ENCODE measurements around the gene TUT7. TPM values are rescaled to one million over a fixed set of nuclear protein-coding genes. Genes with fewer than 3 reads are reported as not detected.
"Not testable (repeated sequence)": the region's sequence is repeated elsewhere in the genome, so short reads cannot be mapped to it uniquely, and the experiment has no call there.

The TUT7 gene
- total RNA-seq, 1 donor from 2014 or later: 28.5 TPM

- Mint-ChIP-seq H3K27me3 (ENCODE audit: insufficient read depth, low read depth) (peaks cover 3% of the 10 kb centered on the region), H3K4me3 (no peak overlapping the region)
- TF ChIP-seq CTCF (IDR thresholded peaks at IDR 0.05): no peak
Observed at GRCh38 chr9:86389628-86390027, 35.4 kb upstream of the TUT7 start.

GRCh38 chr9:86387376-86387775 is 33.2 kb upstream of the TUT7 start:
- Mint-ChIP-seq H3K27me3 (ENCODE audit: insufficient read depth, low read depth) (peaks cover 3% of the 10 kb centered on the region), H3K4me1 (peaks cover 11% of the 10 kb centered on the region), H3K27ac (no peak overlapping the region), H3K4me3 (no peak overlapping the region), H3K9me3 (peaks cover 21% of the 10 kb centered on the region), H3K36me3 (peaks cover 2% of the 10 kb centered on the region)
- no peaks in the 10 kb centered on the region for H3K36me3 ChIP-seq
- H2AFZ ChIP-seq (replicated peaks): no peak overlapping the region
- peaks cover 17% of the 10 kb centered on the region for H3K9me3 ChIP-seq (ENCODE audit: low read depth)
- no peak for DNase-seq (ENCODE audit: low spot score)
- no peaks in the 10 kb centered on the region for H3K79me2 ChIP-seq (ENCODE audit: low read depth)
- TF ChIP-seq CTCF (IDR thresholded peaks at IDR 0.05): no peak
- TF ChIP-seq EZH2 (IDR thresholded peaks at IDR 0.05): no peak
- no peak for TF ChIP-seq EZH2phosphoT487 (IDR thresholded peaks at IDR 0.05)
- H3K4me3 ChIP-seq: no peak overlapping the region
- H3K27ac ChIP-seq: no peak overlapping the region
- no peak overlapping the region for H3K9ac ChIP-seq
- H4K20me1 ChIP-seq (ENCODE audit: low read depth): no peaks in the 10 kb centered on the region
- H3F3A ChIP-seq (ENCODE audit: low read depth): no peaks in the 10 kb centered on the region
- H3K4me1 ChIP-seq: no peaks in the 10 kb centered on the region
- H3K27me3 ChIP-seq: no peaks in the 10 kb centered on the region
- H3K4me2 ChIP-seq: no peak overlapping the region

More at GRCh38 chr9:86389628-86390027, 35.4 kb upstream of the TUT7 start:
- Mint-ChIP-seq H3K36me3 (no peaks in the 10 kb centered on the region), H3K9me3 (peaks cover 14% of the 10 kb centered on the region), H3K27ac (no peak overlapping the region), H3K4me1 (peaks cover 11% of the 10 kb centered on the region)
- Histone ChIP-seq H3K79me2 (ENCODE audit: low read depth) (no peaks in the 10 kb centered on the region), H3K27ac (no peak overlapping the region), H4K20me1 (ENCODE audit: low read depth) (no peaks in the 10 kb centered on the region), H3K4me2 (no peak overlapping the region), H3K36me3 (no peaks in the 10 kb centered on the region), H3K4me1 (no peaks in the 10 kb centered on the region), H2AFZ (replicated peaks) (no peak overlapping the region), H3K9ac (no peak overlapping the region), H3F3A (ENCODE audit: low read depth) (no peaks in the 10 kb centered on the region), H3K27me3 (no peaks in the 10 kb centered on the region), H3K9me3 (ENCODE audit: low read depth) (peaks cover 2% of the 10 kb centered on the region), H3K4me3 (no peak overlapping the region)
- DNase-seq (ENCODE audit: low spot score): no peak

GRCh38 chr9:86383000-86383399 is 28.8 kb upstream of the TUT7 start:
- peaks cover 17% of the 10 kb centered on the region for H3K9me3 ChIP-seq (ENCODE audit: low read depth)
- not testable (repeated sequence) for H4K20me1 ChIP-seq (ENCODE audit: low read depth); H3K4me2 ChIP-seq; H3K4me3 Mint-ChIP-seq; H3K79me2 ChIP-seq (ENCODE audit: low read depth); H3K9ac ChIP-seq; H3K36me3 Mint-ChIP-seq; H3K4me3 ChIP-seq; H3K4me1 ChIP-seq; H3K27ac Mint-ChIP-seq; H3K27me3 ChIP-seq; H3K36me3 ChIP-seq; H3K4me1 Mint-ChIP-seq; H3F3A ChIP-seq (ENCODE audit: low read depth); DNase-seq (ENCODE audit: low spot score); H2AFZ ChIP-seq (replicated peaks); H3K27me3 Mint-ChIP-seq (ENCODE audit: insufficient read depth, low read depth); H3K27ac ChIP-seq
- H3K9me3 Mint-ChIP-seq: peaks cover 29% of the 10 kb centered on the region

- H3K27me3 Mint-ChIP-seq (ENCODE audit: insufficient read depth, low read depth): peaks cover 3% of the 10 kb centered on the region
- H3K4me3 ChIP-seq: no peak overlapping the region
- no peak overlapping the region for H3K4me3 Mint-ChIP-seq
- H3F3A ChIP-seq (ENCODE audit: low read depth): no peaks in the 10 kb centered on the region
- no peaks in the 10 kb centered on the region for H3K79me2 ChIP-seq (ENCODE audit: low read depth)
- no peak overlapping the region for H3K27ac Mint-ChIP-seq
- no peak for TF ChIP-seq CTCF (IDR thresholded peaks at IDR 0.05)
- no peak for TF ChIP-seq EZH2 (IDR thresholded peaks at IDR 0.05)
- TF ChIP-seq EZH2phosphoT487 (IDR thresholded peaks at IDR 0.05): no peak
- no peaks in the 10 kb centered on the region for H3K4me1 Mint-ChIP-seq
- peaks cover 5% of the 10 kb centered on the region for H3K9me3 ChIP-seq (ENCODE audit: low read depth)
- H3K27ac ChIP-seq: no peak overlapping the region
- DNase-seq (ENCODE audit: low spot score): no peak
- H3K9ac ChIP-seq: no peak overlapping the region
- H3K36me3 ChIP-seq: no peaks in the 10 kb centered on the region
- no peaks in the 10 kb centered on the region for H3K27me3 ChIP-seq
- H3K9me3 Mint-ChIP-seq: peaks cover 20% of the 10 kb centered on the region
- H2AFZ ChIP-seq (replicated peaks): no peak overlapping the region
- no peaks in the 10 kb centered on the region for H3K4me1 ChIP-seq
- no peaks in the 10 kb centered on the region for H4K20me1 ChIP-seq (ENCODE audit: low read depth)
- H3K36me3 Mint-ChIP-seq: no peaks in the 10 kb centered on the region
- H3K4me2 ChIP-seq: no peak overlapping the region
Observed at GRCh38 chr9:86376016-86376415, 21.8 kb upstream of the TUT7 start.
